ENCODE data around the gene GPI. TPM values are rescaled to one million over a fixed set of nuclear protein-coding genes. Genes with fewer than 3 reads are reported as not detected.

Gene GPI
- polyA plus RNA-seq, 6 donors from 2014 or later, result 98.5 to 118 (median 111) TPM

DNA sequence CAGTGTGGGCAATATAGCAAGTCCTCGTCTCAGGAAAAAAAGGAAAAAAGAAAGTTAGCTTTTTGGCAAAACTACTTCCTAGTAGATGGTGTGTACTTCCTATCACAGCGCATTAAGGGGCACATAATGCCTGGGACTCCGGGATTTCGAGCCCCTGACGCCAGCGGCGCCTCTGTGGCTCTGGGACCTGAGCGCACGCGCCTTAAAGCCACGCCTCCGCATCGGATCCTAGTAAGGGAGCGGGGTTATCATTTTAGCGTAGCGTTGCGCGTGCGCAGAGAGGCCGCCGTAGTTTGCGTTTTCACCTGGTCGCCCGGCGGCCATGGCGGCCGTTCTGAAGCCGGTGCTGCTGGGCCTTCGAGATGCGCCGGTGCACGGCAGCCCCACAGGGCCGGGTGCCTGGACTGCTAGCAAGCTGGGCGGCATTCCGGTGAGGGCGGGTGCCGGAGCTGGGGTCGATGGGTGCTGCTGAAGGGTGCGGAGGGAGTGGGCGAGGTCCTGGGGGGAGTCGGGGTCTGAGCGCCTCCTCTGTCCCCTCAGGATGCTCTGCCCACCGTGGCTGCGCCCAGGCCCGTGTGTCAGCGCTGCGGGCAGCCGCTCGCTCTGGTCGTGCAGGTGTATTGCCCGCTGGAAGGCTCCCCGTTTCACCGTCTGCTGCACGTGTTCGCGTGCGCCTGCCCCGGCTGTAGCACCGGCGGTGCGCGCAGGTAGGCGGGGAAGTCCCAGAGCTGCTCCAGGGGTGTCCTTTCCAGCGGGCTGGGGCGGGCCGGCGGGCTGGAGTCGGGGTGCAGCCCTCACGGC is 39.3 kb downstream of the GPI start, which contains the start of gene PDCD2L:
Gene PDCD2L (plus strand): TSS at position 291 of the 801 bp plus-strand sequence. CDS start 32 bp downstream, at position 323.
- peak within 1 kb of the TSS; percentile 88 to 99 (median 95) for H3K4me3 Mint-ChIP-seq

DNA sequence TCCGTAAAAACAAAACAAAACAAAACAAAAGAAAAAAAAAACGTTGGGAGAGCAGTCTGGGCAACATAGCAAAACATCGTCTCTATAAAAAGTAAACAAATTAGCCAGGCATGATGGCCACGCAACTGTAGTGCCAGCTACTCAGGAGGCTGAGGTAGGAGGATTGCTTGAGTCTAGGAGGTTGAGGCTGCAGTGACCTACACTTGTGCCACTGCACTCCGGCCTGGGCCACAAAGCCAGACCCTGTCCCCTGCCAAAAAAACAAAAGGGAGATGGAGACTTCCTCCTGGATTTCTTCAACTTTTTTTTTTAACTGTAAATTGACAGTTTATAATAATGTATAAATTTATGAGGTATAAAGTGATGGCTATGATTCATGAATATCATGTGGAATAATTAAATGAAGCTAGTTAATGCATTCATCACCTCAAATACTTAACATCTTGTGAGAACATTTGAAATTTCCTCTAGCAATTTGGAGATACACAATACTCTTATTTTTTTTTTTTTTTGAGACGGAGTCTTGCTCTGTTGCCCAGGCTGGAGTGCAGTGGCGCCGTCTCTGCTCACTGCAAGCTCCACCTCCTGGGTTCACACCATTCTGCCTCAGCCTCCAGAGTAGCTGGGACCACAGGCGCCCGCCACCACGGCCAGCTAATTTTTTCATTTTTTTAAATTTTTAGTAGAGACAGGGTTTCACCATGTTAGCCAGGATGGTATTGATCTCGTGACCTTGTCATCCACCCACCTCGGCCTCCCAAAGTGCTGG is 41.1 kb downstream of the GPI start:
- peak overlapping the region in 3 of 8 donors; percentile 30 to 56 (median 51) for H3K4me3 Mint-ChIP-seq
- H3K27me3 Mint-ChIP-seq, result no peaks in the 10 kb centered on the region
- no peaks in the 10 kb centered on the region for H3K9me3 Mint-ChIP-seq
- H3K36me3 Mint-ChIP-seq, result peaks cover 0 to 3% of the 10 kb centered on the region in 2 donors
- no peak overlapping the region for H3K27ac Mint-ChIP-seq
- H3K4me1 Mint-ChIP-seq, result peaks cover 12 to 18% (median 16%) of the 10 kb centered on the region in 3 donors
- DNase-seq, result no peak
- no peak for ATAC-seq (ENCODE audit: low read depth in 2 of 2)

More for the DNA sequence above, 39.3 kb downstream of the GPI start, which contains the start of gene PDCD2L:
- H3K4me1 Mint-ChIP-seq, result peaks cover 8 to 14% (median 14%) of the 10 kb centered on the region in 3 donors
- H3K27me3 Mint-ChIP-seq, result no peaks in the 10 kb centered on the region
- H3K9me3 Mint-ChIP-seq, result no peaks in the 10 kb centered on the region
- ATAC-seq (ENCODE audit: low read depth in 2 of 2) (peak; percentile 95), DNase-seq (peak; percentile 87)
- H3K36me3 Mint-ChIP-seq, result peaks cover 5 to 8% of the 10 kb centered on the region in 2 donors
- peak within 1 kb of the TSS; percentile 33 to 91 (median 85) for H3K27ac Mint-ChIP-seq

DNA sequence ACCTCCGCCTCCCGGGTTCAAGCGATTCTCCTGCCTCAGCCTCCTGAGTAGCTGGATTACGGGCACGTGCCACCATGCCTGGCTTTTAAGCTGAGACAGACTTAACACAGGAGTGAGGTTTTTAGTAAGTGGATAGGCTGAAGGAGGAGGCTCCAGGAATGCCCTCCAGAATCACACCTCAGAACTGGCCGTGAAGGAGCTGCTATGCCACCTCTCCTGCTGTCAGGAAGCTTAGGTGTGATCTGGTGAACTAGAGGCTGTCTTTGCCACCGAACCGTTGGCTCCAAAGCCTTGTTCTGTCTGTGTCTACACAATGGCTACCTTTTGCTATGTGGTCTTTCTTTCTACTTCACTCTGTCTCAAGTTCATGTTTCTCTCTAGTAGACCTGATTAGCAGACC is 43.4 kb downstream of the GPI start:
- ATAC-seq (ENCODE audit: low read depth in 2 of 2) (no peak), DNase-seq (no peak)
- no peaks in the 10 kb centered on the region for H3K27me3 Mint-ChIP-seq
- H3K4me3 Mint-ChIP-seq, result peak overlapping the region in 1 of 8 donors; percentile 47
- H3K27ac Mint-ChIP-seq, result peak overlapping the region in 2 of 6 donors; percentile 70 to 79
- H3K4me1 Mint-ChIP-seq, result peaks cover 12 to 18% (median 16%) of the 10 kb centered on the region in 3 donors
- no peaks in the 10 kb centered on the region for H3K9me3 Mint-ChIP-seq
- peaks cover 0 to 3% of the 10 kb centered on the region in 2 donors for H3K36me3 Mint-ChIP-seq

DNA sequence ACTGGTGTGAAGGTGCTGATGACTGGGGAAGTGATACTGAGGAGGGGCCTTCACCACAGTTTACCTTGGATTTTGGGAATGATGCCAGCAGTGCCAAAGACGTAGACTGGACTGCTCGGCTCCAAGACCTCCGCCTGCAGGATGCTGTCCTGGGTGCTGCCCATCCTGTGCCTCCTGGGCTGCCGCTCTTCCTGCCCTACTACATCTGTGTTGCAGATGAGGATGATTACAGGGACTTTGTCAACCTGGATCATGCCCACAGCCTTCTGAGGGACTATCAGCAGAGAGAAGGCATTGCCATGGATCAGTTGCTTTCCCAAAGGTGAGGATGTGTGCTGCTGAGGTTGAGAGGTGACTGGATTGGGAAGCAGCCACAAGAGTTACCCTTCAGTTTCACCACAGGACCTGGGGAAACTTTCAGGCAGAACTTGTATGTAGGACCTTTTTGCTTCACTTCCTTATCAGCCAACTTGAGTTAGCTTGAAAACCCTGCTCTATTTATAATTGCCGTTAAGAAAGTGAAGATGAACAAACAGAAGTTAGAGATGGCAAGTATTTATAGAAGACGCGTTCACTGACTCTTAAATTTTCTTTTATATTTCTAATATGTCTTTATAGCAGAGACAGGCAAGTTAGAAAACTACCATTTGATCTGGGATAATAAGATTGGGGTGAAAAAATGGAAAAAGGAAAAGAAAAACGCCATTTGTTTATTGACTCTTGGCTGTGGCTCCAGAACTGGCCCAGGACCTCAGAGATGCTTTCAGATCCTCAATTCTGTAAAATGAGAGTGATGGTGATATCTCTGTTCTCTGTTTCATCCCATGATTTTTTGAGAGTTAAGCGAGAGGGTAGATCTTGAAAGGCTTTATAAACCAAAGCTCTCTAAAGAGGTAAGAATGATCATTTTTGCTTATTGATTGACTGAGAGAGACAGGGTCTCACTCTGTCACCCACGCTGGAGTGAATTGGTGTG is 44.5 kb downstream of the GPI start:
- peak overlapping the region in 5 of 6 donors; percentile 17 to 70 (median 40) for H3K27ac Mint-ChIP-seq
- no peaks in the 10 kb centered on the region for H3K9me3 Mint-ChIP-seq
- no peaks in the 10 kb centered on the region for H3K27me3 Mint-ChIP-seq

DNA sequence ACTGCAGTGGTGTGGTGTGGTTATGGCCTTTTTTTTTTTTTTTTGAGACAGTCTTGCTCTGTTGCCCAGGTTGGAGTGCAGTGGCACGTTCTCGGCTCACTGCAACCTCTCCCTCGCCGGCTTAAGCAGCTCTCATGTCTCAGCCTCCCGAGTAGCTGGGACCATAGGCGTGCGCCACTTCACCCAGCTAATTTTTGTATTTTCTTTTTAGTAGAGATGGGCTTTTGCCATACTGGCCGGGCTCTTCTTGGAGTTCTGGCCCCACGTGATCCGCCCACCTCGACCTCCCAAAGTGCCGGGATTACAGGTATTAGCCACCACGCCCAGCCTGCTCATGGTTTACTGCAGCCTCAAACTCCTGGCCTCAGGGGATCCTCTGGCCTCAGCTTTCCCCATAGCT is 46.2 kb downstream of the GPI start:
- Mint-ChIP-seq H3K27ac (no peak overlapping the region), H3K4me3 (no peak overlapping the region), H3K36me3 (peaks cover 0 to 3% of the 10 kb centered on the region in 2 donors), H3K27me3 (no peaks in the 10 kb centered on the region), H3K9me3 (no peaks in the 10 kb centered on the region), H3K4me1 (peaks cover 9 to 12% (median 10%) of the 10 kb centered on the region in 3 donors)
- DNase-seq (no peak), ATAC-seq (ENCODE audit: low read depth in 2 of 2) (no peak)

More for the DNA sequence above, 44.5 kb downstream of the GPI start:
- DNase-seq, result no peak
- Mint-ChIP-seq H3K36me3 (peaks cover 0 to 3% of the 10 kb centered on the region in 2 donors), H3K4me3 (peak overlapping the region in 1 of 8 donors; percentile 35), H3K4me1 (peaks cover 9 to 12% (median 10%) of the 10 kb centered on the region in 3 donors)
- peak in 1 of 2 donors; percentile 23 for ATAC-seq (ENCODE audit: low read depth in 2 of 2)

DNA sequence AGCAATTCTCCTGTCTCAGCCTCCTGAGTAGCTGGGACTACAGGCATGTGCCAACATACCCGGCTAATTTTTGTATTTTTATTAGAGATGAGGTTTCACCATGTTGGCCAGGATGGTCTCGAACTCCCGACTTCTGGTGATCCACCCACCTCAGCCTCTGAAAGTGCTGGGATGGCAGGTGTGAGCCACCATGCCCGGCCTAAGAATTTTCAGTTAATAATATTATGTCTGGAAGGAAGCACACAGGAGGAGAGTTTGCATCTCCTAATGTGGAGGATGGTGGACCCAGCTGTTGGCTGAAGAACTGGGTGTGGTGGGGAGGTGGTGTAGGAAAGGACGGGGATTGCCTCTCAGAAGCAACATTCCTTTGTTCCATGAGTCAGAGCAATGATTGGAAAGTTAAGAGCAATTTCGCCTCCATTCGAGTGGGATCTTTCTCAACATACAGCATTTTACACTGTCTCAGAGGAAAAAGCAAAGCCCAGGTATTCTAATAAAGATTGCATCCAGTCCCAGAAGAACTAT is 51.1 kb downstream of the GPI start:
- Mint-ChIP-seq H3K4me3 (no peak overlapping the region), H3K27ac (no peak overlapping the region), H3K36me3 (peaks cover 0 to 5% of the 10 kb centered on the region in 2 donors), H3K27me3 (no peaks in the 10 kb centered on the region), H3K4me1 (no peaks in the 10 kb centered on the region), H3K9me3 (no peaks in the 10 kb centered on the region)
- DNase-seq (no peak), ATAC-seq (ENCODE audit: low read depth in 2 of 2) (no peak)

DNA sequence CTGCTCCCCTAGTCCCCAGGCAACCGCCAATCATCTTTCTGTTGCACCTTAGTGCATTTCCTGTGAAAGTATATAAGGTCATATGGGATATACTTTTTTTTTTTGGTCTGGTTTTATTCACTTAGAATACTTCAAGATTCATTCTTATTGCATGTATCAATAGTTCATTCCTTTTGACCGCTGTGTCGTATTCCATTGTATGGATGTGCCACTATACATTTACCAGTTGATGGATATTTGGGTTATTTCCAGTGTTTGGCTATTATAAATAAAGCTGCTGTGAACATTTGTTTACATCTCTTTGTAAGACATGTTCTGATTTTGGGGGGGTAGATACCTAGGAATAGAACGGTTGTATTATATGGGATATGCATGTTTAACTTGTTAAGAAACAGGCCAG is 53.3 kb downstream of the GPI start:
- H3K4me1 Mint-ChIP-seq, result no peaks in the 10 kb centered on the region
- peaks cover 0 to 5% of the 10 kb centered on the region in 2 donors for H3K36me3 Mint-ChIP-seq
- DNase-seq (no peak), ATAC-seq (ENCODE audit: low read depth in 2 of 2) (no peak)
- H3K27ac Mint-ChIP-seq, result no peak overlapping the region
- no peak overlapping the region for H3K4me3 Mint-ChIP-seq
- H3K9me3 Mint-ChIP-seq, result no peaks in the 10 kb centered on the region
- H3K27me3 Mint-ChIP-seq, result no peaks in the 10 kb centered on the region

DNA sequence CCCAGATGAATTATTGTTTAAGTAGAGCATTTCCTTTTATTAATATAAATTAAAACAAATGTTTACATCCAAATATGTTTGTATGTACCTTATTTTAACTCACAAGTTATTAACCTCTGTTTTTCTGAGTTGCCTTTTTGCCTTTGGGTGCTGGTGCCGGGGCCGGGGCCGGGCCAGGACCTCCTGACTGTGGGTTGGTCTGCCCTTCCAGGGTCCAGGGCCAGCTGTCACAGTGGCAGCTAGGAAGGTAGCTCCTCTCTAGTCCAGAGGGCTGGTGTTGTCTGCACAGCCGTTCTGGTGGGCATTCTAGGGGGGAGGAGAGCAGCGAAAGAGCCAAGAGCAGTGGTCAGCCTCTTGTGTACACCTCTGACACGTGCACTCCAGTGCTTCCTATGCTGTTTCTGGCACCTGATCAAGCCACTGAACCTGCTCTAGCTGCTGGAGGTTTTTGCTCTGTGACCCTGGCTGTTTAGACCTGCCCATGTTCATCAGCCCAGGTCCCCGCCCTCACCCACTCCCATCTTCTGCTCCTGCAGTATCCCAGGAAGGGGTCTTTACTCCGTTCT is 61.2 kb downstream of the GPI start:
- H3K27me3 Mint-ChIP-seq, result no peaks in the 10 kb centered on the region
- H3K9me3 Mint-ChIP-seq, result no peaks in the 10 kb centered on the region
- no peaks in the 10 kb centered on the region for H3K36me3 Mint-ChIP-seq
- ATAC-seq (ENCODE audit: low read depth in 2 of 2) (no peak), DNase-seq (no peak)
- peak overlapping the region in 5 of 8 donors; percentile 10 to 78 (median 50) for H3K4me3 Mint-ChIP-seq
- H3K27ac Mint-ChIP-seq, result peak overlapping the region in 1 of 6 donors; percentile 68
- peaks cover 14 to 27% (median 18%) of the 10 kb centered on the region in 3 donors for H3K4me1 Mint-ChIP-seq

DNA sequence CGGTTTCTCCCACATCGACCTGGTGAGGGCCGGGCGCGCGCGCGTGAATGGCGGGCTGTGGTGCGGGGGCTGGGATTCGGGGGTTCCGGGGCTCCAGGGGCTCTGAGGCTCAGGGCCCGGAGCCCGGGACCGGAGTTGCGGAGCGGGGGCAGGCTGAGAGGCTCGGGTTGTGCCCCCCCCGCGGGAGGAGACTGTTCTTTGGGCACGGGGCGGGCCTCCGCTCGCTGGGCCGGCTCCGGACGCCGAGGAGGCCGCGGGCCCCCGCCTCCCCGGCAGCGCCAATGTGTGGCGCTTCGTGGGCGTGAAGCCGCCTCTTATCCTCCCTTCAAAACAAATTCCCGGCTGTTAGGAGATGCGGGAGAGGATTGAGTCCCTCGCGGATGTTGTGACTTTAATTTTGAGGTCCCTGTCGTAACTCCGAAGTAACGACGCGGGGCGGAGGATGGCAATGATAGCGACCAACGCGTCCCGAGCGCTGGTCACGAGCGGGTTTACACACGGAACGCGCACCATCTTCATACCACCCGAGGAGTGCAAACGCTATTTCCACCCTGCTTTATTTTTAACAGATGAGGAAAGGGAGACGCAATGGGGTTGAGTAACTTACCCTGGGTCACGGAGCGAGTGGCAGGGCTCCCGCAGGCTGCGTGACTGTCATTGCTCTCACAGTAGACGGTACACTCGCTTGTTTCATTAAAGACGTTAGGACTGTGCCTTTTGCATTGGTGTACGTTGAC is 63.7 kb downstream of the GPI start:
- peak; percentile 26 for DNase-seq
- peaks cover 24 to 36% (median 26%) of the 10 kb centered on the region in 3 donors for H3K4me1 Mint-ChIP-seq
- H3K36me3 Mint-ChIP-seq, result peaks cover 0 to 8% of the 10 kb centered on the region in 2 donors
- peak; percentile 41 to 42 for ATAC-seq (ENCODE audit: low read depth in 2 of 2)
- no peaks in the 10 kb centered on the region for H3K27me3 Mint-ChIP-seq
- H3K27ac Mint-ChIP-seq, result peak overlapping the region; percentile 33 to 97 (median 94)
- peak overlapping the region; percentile 89 to 98 (median 95) for H3K4me3 Mint-ChIP-seq
- no peaks in the 10 kb centered on the region for H3K9me3 Mint-ChIP-seq

DNA sequence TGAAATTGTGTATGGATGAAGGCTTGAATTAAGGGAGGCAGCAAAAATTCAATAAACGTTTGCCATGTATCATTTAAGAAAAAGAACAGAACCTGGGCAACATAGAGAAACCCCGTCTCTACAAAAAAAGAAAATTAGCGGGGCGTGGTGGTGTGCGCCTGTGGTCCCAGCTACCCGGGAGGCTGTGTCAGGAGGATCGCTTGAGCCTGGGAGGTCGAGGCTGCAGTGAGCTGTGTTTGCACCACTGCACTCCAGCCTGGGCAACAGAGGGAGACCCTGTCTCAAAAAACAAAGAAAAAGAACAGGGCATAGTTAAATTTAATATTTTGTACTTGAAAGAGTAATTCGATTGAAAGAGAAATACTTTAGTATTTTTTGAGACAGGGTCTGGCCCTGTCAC is 64.6 kb downstream of the GPI start:
- Mint-ChIP-seq H3K9me3 (no peaks in the 10 kb centered on the region), H3K27ac (peak overlapping the region in 3 of 6 donors; percentile 15 to 85 (median 57))

DNA sequence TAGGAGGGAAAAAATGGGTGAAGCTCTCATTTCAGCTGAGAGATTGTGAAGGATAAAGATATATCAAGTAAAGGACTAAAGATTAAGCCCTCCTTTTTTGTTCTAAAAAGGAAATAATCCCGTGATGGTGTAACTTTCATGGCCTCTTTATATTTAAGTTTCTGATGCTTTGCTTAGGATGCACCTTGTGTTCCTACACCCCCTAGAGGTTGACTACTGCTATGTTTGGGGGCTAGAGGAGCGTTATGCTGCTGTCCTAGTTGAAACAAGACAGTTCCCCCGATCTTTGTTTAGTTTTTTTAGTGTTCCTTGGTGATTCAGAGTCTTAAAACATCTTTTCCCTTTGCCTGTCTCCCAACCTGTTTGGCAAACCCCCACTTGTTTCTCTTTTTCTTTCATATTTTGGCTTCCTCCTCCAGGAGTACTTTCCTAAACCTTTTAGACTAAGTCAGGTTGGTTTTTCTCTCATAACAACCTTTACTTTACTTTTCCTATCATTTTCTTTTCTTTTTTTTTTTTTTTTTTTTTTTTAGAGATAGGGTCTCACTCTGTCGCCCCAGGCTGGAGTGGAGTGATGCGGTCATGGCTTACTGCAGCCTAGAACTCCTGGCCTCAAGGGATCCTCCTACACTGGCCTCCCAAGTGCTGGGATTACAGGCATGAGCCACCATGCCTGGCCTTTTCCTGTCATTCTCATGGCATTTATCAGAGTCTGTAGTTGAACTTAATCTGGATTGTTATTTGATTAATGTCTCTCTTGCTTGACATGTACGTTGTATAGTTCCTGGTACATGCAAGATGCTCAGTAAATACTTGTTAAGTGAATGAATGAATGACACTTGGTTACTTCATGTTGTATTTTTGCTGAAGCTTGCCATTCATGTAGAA is 66.0 kb downstream of the GPI start:
- Mint-ChIP-seq H3K4me3 (peak overlapping the region in 6 of 8 donors; percentile 29 to 94 (median 61)), H3K27ac (peak overlapping the region in 5 of 6 donors; percentile 16 to 85 (median 45)), H3K27me3 (no peaks in the 10 kb centered on the region), H3K36me3 (peaks cover 0 to 8% of the 10 kb centered on the region in 2 donors), H3K9me3 (no peaks in the 10 kb centered on the region), H3K4me1 (peaks cover 24 to 36% (median 26%) of the 10 kb centered on the region in 3 donors)
- DNase-seq, result peak; percentile 53
- peak; percentile 42 to 45 for ATAC-seq (ENCODE audit: low read depth in 2 of 2)

More for the DNA sequence above, 64.6 kb downstream of the GPI start:
- Mint-ChIP-seq H3K27me3 (no peaks in the 10 kb centered on the region), H3K36me3 (peaks cover 0 to 8% of the 10 kb centered on the region in 2 donors), H3K4me1 (peaks cover 24 to 36% (median 26%) of the 10 kb centered on the region in 3 donors), H3K4me3 (peak overlapping the region; percentile 49 to 98 (median 94))
- ATAC-seq (ENCODE audit: low read depth in 2 of 2), result no peak
- no peak for DNase-seq
